Panc1 (cell line): Measurements from ENCODE around the gene ESYT2. TPM values are rescaled to one million over a fixed set of nuclear protein-coding genes. Genes with fewer than 3 reads are reported as not detected.

Experiments used
- ATAC-seq: fragments of 200-7000 bp; cut with Tn5 transposase; 2 replicates; pipeline ENCODE4 v1.9.1; 2020; ENCODE audit warnings: mild to moderate bottlenecking, moderate library complexity
- BruUV-seq: library from RNA; stranded (reverse); fragments of 400-500 nt; replicated peaks from 2 replicates; lab custom pipeline; 2021; lab: Mats Ljungman, UMichigan
- CTCF ChIA-PET: fragments of 300-600 bp; sonication (Branson Sonifier 250); formaldehyde crosslinking; loops from one replicate; lab custom pipeline; 2022; ENCODE audit warnings: antibody characterized with exemption; lab: Charles Lee
- POLR2A ChIA-PET: fragments of 300-600 bp; sonication (Branson Sonifier 250); formaldehyde crosslinking; loops from one replicate; lab custom pipeline; 2022; ENCODE audit warnings: antibody characterized with exemption; lab: Charles Lee
- DNase-seq: peaks from one replicate; pipeline ENCODE4 v3.0.0-alpha.2; 2010; ENCODE audit warnings: low read depth, low spot score
- H3K27ac ChIP-seq: 2 replicates; pipeline ENCODE4 v1.5.1; 2011; ENCODE audit warnings: mild to moderate bottlenecking, low read length, inconsistent platforms
- H3K27me3 ChIP-seq: fragments of 200-500 bp; sonication (Bioruptor generic); 2 replicates; pipeline ENCODE4 v1.6.0; 2014; ENCODE audit warnings: low read length, inconsistent platforms; ENCODE audit not compliant: control insufficient read depth, insufficient read depth
- H3K36me3 ChIP-seq: fragments of 200-500 bp; sonication (Bioruptor generic); 2 replicates; pipeline ENCODE4 v1.5.1; 2014; ENCODE audit warnings: inconsistent platforms, mild to moderate bottlenecking, low read length, moderate library complexity; ENCODE audit not compliant: control insufficient read depth, insufficient read depth
- H3K4me1 ChIP-seq: 2 replicates; pipeline ENCODE4 v1.5.1; 2011; ENCODE audit warnings: inconsistent platforms, mild to moderate bottlenecking, low read length, moderate library complexity; ENCODE audit not compliant: control insufficient read depth, insufficient read depth
- H3K4me3 ChIP-seq, 2 experiments: 2 replicates each; pipeline ENCODE4 v1.5.1; 2011 to 2012; ENCODE audit warnings: low read depth in 2 of 2, low read length in 2 of 2, mild to moderate bottlenecking in 2 of 2, inconsistent platforms in 1 of 2, moderate library complexity in 1 of 2
- H3K9me3 ChIP-seq: fragments of 200-500 bp; sonication (Bioruptor generic); 2 replicates; pipeline ENCODE4 v1.5.1; 2014; ENCODE audit warnings: low read depth, mild to moderate bottlenecking, inconsistent platforms, low read length, moderate library complexity; ENCODE audit not compliant: control insufficient read depth, insufficient read depth
- POLR2AphosphoS5 ChIP-seq: IDR thresholded peaks from 2 replicates; pipeline ENCODE4 v1.6.1; 2012; ENCODE audit warnings: mild to moderate bottlenecking, low read depth, low read length, moderate library complexity
- SIN3A ChIP-seq: IDR thresholded peaks from 2 replicates; pipeline ENCODE4 v1.6.1; 2012; ENCODE audit warnings: low read depth, mild to moderate bottlenecking, low read length, moderate library complexity, borderline replicate concordance; ENCODE audit not compliant: insufficient read depth
- TCF7L2 ChIP-seq: IDR thresholded peaks from 2 replicates; pipeline ENCODE4 v1.6.1; 2011; ENCODE audit warnings: mild to moderate bottlenecking, low read depth, low read length, inconsistent platforms
- in situ Hi-C: cut with HindIII; loops from 2 replicates; pipeline ENCODE4 v1.10.0; 2016; ENCODE audit warnings: low sequenced_read_pairs, low pct_unique_long_range_greater_than_20kb
- intact Hi-C: fragments of 100-400 bp; cut with micrococcal nuclease; formaldehyde crosslinking; loops from one replicate; pipeline ENCODE4 v1.10.0; 2022; ENCODE audit not compliant: unreplicated experiment
- total RNA-seq: library from RNA; stranded (reverse); gene quantifications from one replicate; pipeline ENCODE4 v1.2.1, GENCODE V29; 2021; ENCODE audit not compliant: unreplicated experiment
- TF ChIP-seq, protein P1 (sequence below), 2 experiments: IDR thresholded peaks; 2 replicates each; pipeline ENCODE4 v1.6.1; 2011 to 2012; ENCODE audit warnings: low read depth in 2 of 2, control low read depth in 1 of 2, low read length in 1 of 2, mild to moderate bottlenecking in 1 of 2, moderate library complexity in 1 of 2; ENCODE audit not compliant: insufficient read depth in 1 of 2
- TF ChIP-seq, protein P2 (sequence below): fragments of 450-650 bp; IDR thresholded peaks from 2 replicates; pipeline ENCODE4 v1.5.1; 2017; ENCODE audit warnings: mild to moderate bottlenecking

ESYT2 gene
- total RNA-seq, 1 experiment from 2014 or later = 92.7 TPM

DNA sequence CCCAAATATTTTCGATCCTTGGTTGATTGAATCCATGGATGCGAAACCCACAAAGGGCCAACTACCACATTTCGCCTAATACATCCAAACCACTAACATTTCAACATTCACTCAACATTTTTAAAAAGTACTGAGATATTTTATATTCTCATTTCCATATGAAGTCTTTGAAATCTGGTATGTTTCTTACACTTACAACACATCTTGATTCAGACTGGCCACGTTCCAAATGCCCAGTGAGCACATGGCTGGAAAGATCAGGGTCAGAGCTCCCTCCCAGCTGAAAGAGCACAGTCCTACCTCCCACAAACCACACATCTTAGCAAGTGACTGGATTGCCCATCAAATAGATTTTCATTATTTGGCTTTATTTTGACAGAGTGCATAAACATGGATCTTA lies 143.6 kb downstream of the ESYT2 start:
- Histone ChIP-seq H3K4me1 (no peaks in the 10 kb centered on the region), H3K9me3 (no peaks in the 10 kb centered on the region), H3K27ac (no peak overlapping the region), H3K4me3 (no peak overlapping the region), H3K36me3 (peaks cover 38% of the 10 kb centered on the region), H3K27me3 (no peaks in the 10 kb centered on the region)
- ATAC-seq = no peak
- DNase-seq = no peak
- in situ Hi-C loops (no loop called here), intact Hi-C loops (no loop called here)
- BruUV-seq = no TSS peak
- ChIA-PET CTCF (no interaction called here), POLR2A (no interaction called here)
- TF ChIP-seq TCF7L2 (no peak), POLR2AphosphoS5 (no peak), SIN3A (no peak)
- TF ChIP-seq, protein P1, sequence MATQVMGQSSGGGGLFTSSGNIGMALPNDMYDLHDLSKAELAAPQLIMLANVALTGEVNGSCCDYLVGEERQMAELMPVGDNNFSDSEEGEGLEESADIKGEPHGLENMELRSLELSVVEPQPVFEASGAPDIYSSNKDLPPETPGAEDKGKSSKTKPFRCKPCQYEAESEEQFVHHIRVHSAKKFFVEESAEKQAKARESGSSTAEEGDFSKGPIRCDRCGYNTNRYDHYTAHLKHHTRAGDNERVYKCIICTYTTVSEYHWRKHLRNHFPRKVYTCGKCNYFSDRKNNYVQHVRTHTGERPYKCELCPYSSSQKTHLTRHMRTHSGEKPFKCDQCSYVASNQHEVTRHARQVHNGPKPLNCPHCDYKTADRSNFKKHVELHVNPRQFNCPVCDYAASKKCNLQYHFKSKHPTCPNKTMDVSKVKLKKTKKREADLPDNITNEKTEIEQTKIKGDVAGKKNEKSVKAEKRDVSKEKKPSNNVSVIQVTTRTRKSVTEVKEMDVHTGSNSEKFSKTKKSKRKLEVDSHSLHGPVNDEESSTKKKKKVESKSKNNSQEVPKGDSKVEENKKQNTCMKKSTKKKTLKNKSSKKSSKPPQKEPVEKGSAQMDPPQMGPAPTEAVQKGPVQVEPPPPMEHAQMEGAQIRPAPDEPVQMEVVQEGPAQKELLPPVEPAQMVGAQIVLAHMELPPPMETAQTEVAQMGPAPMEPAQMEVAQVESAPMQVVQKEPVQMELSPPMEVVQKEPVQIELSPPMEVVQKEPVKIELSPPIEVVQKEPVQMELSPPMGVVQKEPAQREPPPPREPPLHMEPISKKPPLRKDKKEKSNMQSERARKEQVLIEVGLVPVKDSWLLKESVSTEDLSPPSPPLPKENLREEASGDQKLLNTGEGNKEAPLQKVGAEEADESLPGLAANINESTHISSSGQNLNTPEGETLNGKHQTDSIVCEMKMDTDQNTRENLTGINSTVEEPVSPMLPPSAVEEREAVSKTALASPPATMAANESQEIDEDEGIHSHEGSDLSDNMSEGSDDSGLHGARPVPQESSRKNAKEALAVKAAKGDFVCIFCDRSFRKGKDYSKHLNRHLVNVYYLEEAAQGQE (IDR thresholded peaks at IDR 0.05; ENCODE audit: insufficient read depth in 1 of 2, low read depth in 2 of 2, low read length in 1 of 2) = no peak
- TF ChIP-seq, protein P2, sequence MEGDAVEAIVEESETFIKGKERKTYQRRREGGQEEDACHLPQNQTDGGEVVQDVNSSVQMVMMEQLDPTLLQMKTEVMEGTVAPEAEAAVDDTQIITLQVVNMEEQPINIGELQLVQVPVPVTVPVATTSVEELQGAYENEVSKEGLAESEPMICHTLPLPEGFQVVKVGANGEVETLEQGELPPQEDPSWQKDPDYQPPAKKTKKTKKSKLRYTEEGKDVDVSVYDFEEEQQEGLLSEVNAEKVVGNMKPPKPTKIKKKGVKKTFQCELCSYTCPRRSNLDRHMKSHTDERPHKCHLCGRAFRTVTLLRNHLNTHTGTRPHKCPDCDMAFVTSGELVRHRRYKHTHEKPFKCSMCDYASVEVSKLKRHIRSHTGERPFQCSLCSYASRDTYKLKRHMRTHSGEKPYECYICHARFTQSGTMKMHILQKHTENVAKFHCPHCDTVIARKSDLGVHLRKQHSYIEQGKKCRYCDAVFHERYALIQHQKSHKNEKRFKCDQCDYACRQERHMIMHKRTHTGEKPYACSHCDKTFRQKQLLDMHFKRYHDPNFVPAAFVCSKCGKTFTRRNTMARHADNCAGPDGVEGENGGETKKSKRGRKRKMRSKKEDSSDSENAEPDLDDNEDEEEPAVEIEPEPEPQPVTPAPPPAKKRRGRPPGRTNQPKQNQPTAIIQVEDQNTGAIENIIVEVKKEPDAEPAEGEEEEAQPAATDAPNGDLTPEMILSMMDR = no peak

DNA sequence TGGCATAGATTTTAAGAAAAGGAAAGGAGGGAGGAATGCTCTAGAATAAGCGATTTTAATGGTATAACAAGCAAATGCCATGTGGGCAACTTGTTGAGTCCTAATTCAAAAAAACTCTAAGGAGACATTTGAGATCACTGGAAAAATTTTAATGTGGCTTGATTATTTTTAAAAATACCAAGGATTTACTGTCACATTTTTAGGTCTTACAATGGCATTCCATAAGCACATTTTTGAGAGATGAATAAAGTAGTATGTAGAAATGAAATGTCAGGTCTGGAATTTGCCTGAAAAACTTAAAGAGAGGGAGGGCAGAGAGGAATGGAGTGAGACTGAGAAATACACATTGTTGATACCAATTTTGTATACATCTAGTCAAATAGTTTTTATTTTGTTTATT lies 145.0 kb downstream of the ESYT2 start:
- ATAC-seq (no peak), DNase-seq (no peak)
- Histone ChIP-seq H3K4me3 (no peak overlapping the region), H3K36me3 (peaks cover 43% of the 10 kb centered on the region), H3K4me1 (no peaks in the 10 kb centered on the region), H3K27me3 (no peaks in the 10 kb centered on the region), H3K9me3 (no peaks in the 10 kb centered on the region), H3K27ac (no peak overlapping the region)
- in situ Hi-C loops = no loop called here
- ChIA-PET POLR2A (no interaction called here), CTCF (no interaction called here)
- TF ChIP-seq POLR2AphosphoS5 (no peak), SIN3A (no peak), TCF7L2 (no peak)
- TF ChIP-seq, protein P2 = no peak
- TF ChIP-seq, protein P1 (IDR thresholded peaks at IDR 0.05; ENCODE audit: insufficient read depth in 1 of 2, low read depth in 2 of 2, low read length in 1 of 2) = no peak
- intact Hi-C loops = no loop called here
- BruUV-seq = no TSS peak
